SIG-M5 (cell line): ENCODE data around the gene TPSB2.

Experiments used
- DNase-seq: peaks from one replicate; lab custom pipeline; 2025; lab: John Stamatoyannopoulos, UW

TPSB2 gene

DNA sequence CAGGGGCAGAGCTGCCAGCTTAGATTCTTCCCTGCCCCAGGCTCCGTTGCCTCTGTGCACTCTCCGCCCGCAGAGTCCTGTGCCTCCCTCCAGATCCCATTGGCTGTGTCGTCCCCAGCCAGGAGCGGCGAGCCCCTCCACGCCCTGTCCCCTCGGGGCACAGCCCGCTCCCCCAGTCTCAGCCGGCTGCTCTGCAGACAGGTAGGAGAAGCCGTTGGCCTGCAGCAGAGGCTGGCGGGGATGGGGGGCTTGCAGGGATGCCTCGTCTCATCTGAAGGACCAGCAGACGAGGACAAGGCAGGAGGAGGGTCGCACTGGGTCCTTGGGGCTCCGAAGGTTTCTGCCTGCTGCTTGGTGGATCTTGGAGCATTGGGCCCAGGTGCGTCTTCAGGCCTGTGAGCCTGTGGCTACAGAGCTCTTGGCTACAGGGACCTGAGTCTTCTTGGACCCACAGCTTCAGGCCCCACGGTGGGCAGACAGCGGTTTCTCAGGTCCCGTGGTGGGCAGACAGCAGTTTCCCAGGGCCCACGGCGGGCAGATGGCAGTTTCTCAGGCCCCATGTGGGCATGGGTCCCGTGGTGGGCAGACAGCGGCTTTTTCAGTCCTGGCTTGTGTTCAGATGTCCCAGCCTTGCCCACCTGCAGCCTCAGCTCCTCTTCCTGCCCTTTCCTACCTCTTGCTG lies 10.9 kb downstream of the TPSB2 start:
- DNase-seq, result no peak

DNA sequence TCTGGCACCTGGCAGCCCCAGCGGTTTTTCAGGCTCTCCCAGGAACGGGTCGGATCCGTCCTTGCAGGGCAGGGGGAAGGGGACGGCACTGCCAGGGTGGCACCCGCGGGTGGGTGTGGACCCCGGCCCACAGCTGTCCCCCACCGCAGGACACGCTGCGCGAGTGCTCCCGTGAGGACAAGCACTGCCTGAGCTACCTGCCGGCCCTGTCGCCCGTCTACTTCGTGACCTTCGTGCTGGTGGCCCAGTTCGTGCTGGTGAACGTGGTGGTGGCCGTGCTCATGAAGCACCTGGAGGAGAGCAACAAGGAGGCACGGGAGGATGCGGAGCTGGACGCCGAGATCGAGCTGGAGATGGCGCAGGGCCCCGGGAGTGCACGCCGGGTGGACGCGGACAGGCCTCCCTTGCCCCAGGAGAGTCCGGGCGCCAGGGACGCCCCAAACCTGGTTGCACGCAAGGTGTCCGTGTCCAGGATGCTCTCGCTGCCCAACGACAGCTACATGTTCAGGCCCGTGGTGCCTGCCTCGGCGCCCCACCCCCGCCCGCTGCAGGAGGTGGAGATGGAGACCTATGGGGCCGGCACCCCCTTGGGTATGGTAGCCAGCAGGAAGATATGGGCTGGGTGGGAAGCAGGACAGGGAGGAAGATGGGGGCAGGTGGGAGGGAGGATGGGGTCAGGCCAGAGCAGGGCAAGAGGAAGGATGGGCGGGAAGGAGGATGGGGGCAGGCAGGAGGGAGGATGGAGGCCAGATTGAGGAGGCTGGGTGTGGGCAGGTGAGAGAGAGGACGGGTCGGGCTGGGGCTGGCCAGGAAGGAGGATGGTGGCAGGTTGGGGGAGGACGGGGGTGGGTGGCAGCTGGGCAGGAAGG lies 11.7 kb downstream of the TPSB2 start:
- DNase-seq, result no peak

DNA sequence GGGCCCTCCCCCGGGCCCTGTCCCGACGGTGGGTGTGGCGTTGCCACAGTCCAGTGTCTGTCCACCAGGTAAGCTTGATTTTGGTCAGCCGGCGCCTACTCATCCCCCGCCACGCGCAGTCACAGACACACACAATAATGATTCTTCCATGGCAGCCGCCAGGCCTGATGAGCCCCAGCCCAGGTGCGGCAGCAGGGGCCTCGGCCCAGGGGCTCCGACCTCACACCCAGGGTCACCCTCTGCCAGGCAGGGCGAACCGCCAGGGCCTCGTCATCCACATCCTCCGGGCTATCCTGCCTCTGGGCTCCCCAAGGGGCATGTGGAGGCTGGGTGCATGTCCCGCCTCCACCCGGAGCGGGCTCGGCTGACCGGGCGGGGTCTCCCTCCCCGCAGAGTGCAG lies 12.5 kb downstream of the TPSB2 start:
- no peak for DNase-seq

DNA sequence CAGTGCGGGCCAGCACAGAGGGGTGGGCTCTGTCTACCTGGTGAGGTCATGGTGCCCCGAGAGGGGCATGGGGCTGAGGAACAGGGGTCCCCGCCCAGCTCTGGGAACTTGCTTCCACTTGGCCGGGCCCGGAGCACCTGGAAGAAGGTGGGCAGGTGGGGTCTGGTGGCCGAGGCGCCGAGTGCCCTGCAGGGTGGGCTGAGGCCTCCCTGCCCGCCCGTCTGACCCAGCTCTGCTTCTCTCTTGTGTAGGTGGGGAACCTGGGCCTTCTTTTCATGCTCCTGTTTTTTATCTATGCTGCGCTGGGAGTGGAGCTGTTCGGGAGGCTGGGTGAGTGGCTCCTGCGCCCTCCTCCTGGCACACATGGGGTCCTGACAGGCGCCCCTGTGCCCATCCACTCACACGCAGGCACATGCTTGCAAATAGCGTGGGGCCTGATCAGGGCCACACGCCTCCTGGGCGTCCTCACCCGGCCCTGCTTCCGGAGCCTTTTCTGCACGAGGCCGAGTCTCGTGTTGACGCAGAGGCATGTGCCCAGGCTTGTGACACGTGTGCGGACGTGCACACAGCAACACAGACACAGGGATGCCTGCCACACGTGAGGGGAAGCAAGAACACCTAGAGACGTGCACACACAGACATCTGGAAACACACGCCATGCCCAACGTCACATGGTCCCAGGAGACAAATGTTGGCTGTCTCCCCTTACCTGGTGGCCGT lies 13.1 kb downstream of the TPSB2 start:
- DNase-seq, result no peak

DNA sequence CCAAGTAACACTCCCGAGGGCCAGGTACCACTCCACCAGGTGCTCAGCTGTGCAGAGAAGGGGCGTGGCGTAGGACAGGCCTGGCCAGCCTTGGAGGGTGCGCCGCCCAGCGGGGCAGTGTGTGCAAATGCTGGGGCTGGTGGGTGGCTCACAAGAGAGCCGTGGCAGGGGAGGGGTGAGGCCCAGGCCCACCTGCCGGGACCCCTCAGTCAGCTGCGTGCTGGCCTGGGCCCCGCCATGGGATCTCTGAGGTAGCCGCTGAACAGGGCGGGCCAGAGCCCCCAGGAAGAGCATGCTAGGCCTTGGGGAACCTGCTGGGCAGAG lies 13.7 kb downstream of the TPSB2 start:
- no peak for DNase-seq

DNA sequence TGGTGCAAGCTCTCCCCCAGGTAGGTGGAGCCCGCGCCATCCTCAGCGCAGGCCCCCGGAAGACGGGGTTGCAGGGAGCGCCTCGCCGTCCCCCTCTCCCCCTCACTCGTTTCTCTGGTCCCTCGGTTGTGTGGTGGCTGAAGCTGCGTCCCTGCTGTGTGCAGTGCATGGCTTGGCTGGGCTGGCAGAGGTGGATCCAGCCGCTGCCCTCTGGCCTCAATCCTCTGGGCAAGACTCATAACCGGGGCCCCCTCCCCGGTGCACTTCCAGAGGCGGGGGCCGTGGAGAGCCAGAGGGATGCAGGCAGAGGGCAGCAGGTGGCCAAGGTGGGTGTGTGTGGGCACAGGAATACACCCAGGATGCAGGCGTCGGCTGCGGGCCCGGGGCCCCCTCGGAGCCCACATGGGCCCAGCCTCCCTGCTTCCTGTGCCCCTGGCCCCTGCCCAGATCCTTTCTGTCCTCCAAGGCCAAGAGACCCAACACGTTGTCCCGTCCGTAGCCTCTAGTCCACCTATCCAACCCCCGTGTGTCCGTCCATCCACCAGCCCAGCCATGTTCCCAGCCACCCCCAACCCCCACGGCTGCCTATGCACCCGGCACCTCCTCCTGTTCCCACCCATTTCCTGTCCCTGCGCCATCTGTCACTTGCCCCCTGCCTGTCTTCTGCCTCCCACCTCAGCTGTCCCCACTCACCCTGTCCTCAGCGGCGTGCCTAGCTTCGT lies 14.2 kb downstream of the TPSB2 start:
- DNase-seq, result no peak

DNA sequence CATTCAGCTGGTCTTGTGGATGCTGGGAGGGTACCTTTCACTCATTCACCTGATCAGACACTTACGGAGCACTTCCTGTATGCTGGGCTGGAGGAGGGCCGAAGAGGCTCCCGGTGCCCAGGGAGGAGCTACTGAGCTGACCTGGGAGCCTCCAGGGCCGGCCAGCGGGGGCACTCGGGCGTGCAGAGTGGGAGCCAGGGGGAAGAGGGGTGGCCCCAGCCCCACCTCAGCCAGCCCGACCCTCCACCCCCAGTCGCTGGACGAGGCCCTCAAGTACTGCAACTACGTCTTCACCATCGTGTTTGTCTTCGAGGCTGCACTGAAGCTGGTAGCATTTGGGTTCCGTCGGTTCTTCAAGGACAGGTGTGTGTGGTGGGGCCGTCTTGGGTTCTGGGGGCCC lies 15.3 kb downstream of the TPSB2 start:
- no peak for DNase-seq

DNA sequence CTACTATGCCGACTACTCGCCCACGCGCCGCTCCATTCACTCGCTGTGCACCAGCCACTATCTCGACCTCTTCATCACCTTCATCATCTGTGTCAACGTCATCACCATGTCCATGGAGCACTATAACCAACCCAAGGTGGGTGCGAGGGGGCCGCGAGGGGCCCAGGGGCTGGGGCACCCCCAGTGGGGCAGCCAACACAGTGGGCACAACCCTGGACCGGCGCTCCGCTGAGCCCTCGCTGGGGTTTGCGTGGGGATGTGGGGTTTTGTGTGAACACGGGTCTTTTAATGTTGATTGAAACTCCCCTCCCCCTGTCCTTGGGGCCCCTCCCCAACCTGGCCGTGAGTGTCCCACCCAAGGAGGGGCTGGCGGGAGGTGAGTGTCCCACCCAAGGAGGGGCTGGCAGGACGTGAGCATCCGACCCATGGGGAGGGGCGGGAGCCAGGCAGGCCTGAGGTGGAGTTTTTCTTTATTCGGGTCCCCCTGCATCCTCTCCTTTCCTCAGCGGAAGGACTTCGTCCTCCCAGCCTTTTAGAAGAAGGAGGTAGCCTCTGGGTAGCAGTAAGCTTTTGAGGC lies 16.1 kb downstream of the TPSB2 start:
- no peak for DNase-seq

DNA sequence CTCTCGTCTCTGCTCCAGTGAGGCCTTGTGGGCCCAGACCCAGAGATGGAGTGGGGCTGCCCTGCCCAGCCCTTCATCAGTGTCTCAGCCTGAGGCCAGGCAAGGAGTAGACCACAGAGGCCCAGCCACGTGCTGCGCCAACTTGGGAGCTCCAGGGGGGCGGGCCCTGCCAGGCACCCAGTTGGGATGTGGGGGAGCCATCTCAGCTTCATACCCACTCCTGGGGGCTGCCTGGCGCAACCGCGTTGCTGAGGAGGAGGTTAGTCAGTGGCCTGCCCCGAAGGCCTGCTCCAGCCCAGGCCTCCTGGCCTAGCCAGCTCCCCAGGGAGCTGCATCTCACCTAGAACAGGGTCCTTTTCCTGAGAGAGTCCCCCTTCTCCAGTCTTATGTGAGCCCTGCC lies 16.8 kb downstream of the TPSB2 start:
- DNase-seq, result no peak

DNA sequence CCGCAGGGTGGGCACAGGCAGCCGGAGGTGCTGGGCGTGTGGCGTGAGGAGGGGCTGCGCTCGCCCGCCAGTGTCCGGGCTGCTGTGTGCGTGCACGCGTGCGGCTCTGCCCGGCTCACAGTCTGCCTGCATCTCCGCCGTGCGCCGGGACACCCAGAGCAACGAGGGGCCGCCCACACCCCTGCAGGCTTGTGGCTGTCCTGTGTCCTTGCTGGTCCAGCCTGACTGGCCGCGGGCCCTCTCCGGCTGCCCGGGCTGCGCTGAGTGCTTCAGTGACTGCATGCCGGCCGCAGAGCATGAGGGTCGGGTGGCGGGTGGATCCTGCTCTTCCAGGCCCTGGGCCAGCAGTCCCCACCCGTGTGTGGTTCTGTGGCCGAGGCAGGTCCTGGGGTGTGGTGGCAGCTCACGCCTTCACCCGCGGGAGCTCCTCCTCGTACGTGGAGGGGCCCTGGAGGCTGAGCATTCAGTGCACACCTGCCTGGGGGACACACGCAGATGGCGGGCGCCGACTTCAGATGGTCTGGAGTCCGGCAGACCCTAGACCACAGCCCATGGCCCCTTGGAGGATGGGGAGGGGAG lies 17.3 kb downstream of the TPSB2 start:
- DNase-seq, result no peak

DNA sequence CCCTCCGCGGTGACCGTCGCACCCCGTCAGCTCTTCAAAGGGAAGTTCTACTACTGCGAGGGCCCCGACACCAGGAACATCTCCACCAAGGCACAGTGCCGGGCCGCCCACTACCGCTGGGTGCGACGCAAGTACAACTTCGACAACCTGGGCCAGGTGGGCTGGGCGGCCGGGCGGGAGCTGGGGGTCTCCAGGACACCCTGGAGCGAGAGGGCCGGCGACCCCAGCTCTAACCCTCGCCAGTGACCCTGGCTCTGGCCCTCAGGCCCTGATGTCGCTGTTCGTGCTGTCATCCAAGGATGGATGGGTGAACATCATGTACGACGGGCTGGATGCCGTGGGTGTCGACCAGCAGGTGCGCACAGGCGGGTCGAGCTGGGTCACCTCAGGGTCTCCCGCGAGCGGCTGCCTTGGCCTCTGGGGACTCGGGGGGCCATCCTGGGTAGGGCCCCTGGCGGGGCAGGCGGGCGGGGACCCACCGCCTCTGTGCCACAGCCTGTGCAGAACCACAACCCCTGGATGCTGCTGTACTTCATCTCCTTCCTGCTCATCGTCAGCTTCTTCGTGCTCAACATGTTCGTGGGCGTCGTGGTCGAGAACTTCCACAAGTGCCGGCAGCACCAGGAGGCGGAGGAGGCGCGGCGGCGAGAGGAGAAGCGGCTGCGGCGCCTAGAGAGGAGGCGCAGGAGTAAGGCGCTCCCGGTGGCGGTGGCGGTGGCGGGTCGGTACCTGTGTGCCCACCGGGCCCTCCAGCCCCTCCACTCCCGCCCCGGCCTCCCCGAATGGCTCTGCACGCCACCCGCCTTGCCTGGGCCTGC lies 18.3 kb downstream of the TPSB2 start:
- DNase-seq, result no peak

DNA sequence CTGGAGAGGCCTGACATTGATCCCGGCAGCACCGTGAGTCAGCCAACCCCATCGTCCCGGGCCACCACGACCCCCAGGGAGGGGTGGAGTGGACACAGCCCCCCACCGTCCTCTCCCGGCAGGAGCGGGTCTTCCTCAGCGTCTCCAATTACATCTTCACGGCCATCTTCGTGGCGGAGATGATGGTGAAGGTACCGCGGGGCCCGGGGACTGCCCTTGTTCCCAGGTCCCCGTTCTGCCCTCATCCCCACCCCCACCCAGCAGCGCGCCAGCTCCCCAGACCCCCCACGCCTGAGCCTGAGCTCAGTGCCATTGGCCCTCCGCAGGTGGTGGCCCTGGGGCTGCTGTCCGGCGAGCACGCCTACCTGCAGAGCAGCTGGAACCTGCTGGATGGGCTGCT lies 19.5 kb downstream of the TPSB2 start:
- DNase-seq, result no peak

DNA sequence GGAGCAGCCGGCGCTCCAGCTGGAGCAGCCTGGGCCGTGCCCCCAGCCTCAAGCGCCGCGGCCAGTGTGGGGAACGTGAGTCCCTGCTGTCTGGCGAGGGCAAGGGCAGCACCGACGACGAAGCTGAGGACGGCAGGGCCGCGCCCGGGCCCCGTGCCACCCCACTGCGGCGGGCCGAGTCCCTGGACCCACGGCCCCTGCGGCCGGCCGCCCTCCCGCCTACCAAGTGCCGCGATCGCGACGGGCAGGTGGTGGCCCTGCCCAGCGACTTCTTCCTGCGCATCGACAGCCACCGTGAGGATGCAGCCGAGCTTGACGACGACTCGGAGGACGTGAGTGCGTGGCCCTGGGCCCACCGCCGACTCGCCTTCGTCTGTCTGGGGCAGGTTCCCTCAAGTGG lies 20.9 kb downstream of the TPSB2 start:
- no peak for DNase-seq

DNA sequence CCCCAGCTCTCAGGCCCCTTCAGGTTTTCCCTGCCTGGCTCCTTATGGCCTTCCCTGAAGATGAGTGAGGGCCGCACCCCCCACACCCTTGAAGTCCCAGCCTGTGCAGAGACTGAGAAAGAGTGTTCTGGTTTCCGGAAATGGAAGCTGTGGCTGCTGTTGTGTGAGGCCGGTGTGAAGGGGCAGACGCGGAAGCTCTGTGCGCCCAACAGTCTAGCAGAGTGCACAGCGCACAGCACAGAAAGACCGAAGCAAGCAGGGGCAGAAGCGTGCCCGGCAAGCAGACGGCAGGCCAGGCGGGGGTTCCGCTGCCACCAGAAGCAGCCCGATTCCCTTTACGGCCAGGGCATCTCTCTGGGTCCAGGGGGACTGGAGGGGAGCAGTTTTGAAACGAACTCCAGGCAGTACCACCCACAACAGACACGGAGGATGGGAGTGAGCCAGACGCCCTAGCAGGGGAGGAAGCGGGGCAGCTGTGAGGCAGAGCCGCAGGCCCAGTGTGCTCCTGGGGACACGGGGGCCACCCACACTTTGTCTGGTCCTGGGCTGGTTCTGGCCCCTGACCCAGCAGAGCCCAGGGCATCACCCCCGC lies 21.6 kb downstream of the TPSB2 start:
- DNase-seq, result no peak

DNA sequence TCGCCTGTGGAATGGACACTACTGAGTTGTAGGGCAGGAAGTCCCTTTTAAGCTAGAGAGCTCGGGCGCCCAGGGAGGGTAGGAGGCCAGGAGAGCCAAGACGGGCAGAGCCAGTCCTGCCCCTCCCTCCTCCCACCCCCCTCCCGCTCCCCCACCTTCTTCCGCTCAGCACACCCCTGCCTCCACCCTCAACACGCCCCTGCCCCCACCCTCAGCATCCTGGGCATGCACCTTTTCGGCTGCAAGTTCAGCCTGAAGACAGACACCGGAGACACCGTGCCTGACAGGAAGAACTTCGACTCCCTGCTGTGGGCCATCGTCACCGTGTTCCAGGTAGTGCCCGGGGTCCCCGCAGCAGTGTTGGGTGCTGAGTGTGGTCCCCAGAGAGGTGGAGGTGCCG lies 23.2 kb downstream of the TPSB2 start:
- no peak for DNase-seq

DNA sequence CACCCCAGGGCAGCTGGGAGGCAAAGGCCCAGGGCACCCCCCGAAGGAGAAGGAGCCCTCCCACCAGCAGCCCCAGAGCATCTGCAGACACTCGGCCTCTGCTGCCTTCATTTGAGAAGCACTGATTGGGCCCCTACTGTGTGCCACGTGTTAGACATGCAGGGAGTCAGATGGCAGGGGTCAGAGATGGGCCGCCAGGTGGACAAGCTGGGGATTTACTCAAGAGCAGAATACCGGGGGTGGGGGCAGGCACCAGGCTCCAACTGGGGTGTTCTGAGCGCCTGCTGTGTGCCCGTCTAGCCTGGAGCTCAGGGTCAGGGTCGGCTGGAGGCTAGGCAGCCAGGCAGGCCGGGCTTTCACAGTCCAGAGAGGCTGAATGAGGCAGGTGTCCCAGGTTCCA lies 23.7 kb downstream of the TPSB2 start:
- no peak for DNase-seq

DNA sequence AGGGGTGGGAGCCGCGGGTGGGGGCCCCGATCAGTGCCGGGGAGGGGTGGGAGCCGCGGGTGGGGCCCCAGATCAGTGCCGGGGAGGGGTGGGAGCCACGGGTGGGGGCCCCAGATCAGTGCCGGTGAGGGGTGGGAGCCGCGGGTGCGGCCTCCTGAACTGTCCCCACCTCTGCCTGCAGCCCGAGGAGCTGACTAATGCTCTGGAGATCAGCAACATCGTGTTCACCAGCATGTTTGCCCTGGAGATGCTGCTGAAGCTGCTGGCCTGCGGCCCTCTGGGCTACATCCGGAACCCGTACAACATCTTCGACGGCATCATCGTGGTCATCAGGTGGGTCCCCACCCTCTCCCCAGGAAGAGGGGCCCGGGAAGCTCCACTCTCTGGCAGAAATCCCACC lies 25.1 kb downstream of the TPSB2 start:
- no peak for DNase-seq

DNA sequence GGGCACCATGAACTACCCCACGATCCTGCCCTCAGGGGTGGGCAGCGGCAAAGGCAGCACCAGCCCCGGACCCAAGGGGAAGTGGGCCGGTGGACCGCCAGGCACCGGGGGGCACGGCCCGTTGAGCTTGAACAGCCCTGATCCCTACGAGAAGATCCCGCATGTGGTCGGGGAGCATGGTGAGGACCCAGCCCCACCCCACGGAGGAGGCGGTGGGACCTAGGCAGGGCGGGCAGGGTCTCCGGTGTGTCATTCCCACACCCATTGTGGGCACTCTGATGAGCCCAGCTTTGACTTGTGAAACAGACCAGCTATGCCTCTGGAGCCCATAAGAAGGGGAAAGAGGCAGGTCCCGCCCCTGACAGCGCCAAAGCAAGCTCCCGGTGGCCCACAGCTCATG lies 27.7 kb downstream of the TPSB2 start:
- DNase-seq, result no peak

DNA sequence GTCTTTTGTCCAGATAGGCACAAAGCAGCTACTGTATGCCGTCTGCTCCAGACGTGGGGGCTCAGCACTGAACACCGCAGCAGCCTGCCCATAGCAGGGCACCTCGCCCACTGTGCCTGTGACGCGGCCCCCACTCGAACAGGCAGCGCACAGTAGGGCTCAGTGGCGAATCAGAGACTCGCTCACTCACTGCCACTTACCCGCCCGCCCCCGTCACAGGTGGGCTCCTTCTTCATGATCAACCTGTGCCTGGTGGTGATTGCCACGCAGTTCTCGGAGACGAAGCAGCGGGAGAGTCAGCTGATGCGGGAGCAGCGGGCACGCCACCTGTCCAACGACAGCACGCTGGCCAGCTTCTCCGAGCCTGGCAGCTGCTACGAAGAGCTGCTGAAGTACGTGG lies 28.5 kb downstream of the TPSB2 start:
- DNase-seq, result no peak

DNA sequence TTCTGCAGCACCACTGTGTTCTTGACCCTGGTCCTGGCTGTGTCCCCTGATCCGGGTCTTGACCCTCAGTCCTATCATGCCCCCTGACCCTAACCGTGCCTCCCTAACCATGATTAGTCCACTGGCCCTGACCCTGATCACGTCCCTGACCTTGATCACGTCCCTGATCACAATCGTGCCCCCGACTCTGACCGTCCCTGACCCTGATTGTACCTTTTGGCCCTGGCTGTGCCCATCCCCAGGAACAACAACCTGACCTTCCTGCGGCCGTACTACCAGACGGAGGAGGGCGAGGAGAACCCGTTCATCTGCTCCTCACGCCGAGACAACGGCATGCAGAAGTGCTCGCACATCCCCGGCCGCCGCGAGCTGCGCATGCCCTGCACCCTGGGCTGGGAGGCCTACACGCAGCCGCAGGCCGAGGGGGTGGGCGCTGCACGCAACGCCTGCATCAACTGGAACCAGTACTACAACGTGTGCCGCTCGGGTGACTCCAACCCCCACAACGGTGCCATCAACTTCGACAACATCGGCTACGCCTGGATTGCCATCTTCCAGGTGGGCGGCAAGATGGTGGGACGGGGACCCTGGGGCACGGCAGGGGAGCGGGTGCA lies 29.9 kb downstream of the TPSB2 start:
- DNase-seq, result no peak
